Measurements from ENCODE around the gene KPTN.

KPTN gene

DNA sequence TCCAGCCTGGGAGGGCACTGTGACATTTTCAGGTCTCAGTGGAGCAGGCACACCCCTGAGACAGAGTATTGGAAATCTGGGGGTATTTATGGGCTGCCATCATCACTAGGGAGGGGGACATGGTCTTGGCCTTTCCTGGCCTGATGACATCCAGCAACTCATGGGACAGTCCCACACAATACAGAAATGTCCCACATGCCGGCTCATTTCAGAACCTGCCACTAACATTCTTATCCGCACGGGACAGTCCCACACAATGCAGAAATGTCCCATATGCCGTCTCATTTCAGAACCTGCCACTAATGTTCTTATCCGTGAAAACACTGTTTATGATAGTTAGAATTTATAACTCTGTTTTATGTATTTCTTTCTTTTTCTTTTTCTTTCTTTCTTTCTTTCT lies 22.1 kb downstream of the KPTN start:
- Histone ChIP-seq H3K27me3 (peaks cover 4 to 48% of the 10 kb centered on the region in 2 donors), H3K4me3 (no peak overlapping the region), H3K9me3 (peaks cover 0 to 2% (median 0%) of the 10 kb centered on the region in 3 donors), H3K36me3 (no peaks in the 10 kb centered on the region), H3K4me1 (peaks cover 0 to 6% (median 3%) of the 10 kb centered on the region in 4 donors), H3K27ac (no peak overlapping the region)
- intact Hi-C loops (cut with DNase I; ENCODE audit: low total_unique reads), result no loop called here
- no peak for DNase-seq
- TF ChIP-seq, protein P1, sequence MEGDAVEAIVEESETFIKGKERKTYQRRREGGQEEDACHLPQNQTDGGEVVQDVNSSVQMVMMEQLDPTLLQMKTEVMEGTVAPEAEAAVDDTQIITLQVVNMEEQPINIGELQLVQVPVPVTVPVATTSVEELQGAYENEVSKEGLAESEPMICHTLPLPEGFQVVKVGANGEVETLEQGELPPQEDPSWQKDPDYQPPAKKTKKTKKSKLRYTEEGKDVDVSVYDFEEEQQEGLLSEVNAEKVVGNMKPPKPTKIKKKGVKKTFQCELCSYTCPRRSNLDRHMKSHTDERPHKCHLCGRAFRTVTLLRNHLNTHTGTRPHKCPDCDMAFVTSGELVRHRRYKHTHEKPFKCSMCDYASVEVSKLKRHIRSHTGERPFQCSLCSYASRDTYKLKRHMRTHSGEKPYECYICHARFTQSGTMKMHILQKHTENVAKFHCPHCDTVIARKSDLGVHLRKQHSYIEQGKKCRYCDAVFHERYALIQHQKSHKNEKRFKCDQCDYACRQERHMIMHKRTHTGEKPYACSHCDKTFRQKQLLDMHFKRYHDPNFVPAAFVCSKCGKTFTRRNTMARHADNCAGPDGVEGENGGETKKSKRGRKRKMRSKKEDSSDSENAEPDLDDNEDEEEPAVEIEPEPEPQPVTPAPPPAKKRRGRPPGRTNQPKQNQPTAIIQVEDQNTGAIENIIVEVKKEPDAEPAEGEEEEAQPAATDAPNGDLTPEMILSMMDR (IDR thresholded peaks at IDR 0.05), result no peak

DNA sequence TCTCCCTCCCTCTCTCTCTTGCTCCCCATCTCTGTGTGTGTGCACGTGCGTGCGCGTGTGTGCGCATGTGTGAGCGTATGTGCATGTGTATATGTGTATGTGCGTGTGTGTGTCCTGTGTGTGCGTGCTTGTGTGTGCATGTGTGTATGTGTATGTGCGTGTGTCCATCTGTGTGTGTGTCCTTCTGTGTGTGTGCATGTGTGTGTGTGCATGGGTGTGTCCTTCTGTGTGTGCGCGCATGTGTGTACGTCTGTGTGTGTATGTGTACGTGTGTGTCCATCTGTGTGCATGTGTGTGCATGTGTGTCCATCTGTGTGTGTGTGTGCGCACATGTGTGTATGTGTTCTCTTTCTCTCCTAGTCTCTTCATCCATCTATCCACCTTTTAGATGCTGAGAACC lies 24.5 kb downstream of the KPTN start:
- peaks cover 0 to 6% (median 3%) of the 10 kb centered on the region in 4 donors for H3K4me1 ChIP-seq
- H3K27ac ChIP-seq, result no peak overlapping the region
- H3K9me3 ChIP-seq, result peaks cover 2 to 20% (median 11%) of the 10 kb centered on the region in 3 donors
- peaks cover 5 to 60% of the 10 kb centered on the region in 2 donors for H3K27me3 ChIP-seq
- TF ChIP-seq, protein P1 (IDR thresholded peaks at IDR 0.05), result no peak
- no peak for DNase-seq
- peaks cover 0 to 5% (median 0%) of the 10 kb centered on the region in 3 donors for H3K36me3 ChIP-seq
- no peak overlapping the region for H3K4me3 ChIP-seq
- intact Hi-C loops (cut with DNase I; ENCODE audit: low total_unique reads), result no loop called here

DNA sequence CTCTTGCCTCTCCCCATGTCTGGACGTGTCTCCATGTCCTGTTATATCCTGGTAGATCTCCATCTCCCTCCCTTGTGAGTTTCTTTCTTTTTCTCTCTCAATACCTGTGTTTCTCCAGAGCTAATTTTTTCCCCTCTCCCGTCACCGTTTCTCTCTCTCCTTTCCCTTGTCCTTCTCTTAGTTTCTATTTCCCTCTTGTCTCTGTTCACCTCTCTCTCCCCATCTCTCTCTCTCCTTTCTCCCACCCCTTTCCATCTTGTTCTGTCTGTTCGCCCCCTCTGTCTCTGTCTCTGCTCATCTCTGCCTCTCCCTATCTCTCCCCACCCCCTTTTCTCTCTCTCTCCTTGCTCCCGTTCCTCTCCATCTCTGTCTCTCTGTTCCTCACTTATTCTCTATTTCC lies 25.3 kb downstream of the KPTN start:
- Histone ChIP-seq H3K4me3 (no peak overlapping the region), H3K36me3 (peaks cover 0 to 5% (median 0%) of the 10 kb centered on the region in 3 donors), H3K27me3 (peaks cover 5 to 60% of the 10 kb centered on the region in 2 donors), H3K27ac (no peak overlapping the region), H3K4me1 (peaks cover 0 to 6% (median 3%) of the 10 kb centered on the region in 4 donors), H3K9me3 (peaks cover 2 to 20% (median 11%) of the 10 kb centered on the region in 3 donors)
- TF ChIP-seq, protein P1 (IDR thresholded peaks at IDR 0.05), result no peak
- DNase-seq, result no peak
- intact Hi-C loops (cut with DNase I; ENCODE audit: low total_unique reads), result no loop called here

DNA sequence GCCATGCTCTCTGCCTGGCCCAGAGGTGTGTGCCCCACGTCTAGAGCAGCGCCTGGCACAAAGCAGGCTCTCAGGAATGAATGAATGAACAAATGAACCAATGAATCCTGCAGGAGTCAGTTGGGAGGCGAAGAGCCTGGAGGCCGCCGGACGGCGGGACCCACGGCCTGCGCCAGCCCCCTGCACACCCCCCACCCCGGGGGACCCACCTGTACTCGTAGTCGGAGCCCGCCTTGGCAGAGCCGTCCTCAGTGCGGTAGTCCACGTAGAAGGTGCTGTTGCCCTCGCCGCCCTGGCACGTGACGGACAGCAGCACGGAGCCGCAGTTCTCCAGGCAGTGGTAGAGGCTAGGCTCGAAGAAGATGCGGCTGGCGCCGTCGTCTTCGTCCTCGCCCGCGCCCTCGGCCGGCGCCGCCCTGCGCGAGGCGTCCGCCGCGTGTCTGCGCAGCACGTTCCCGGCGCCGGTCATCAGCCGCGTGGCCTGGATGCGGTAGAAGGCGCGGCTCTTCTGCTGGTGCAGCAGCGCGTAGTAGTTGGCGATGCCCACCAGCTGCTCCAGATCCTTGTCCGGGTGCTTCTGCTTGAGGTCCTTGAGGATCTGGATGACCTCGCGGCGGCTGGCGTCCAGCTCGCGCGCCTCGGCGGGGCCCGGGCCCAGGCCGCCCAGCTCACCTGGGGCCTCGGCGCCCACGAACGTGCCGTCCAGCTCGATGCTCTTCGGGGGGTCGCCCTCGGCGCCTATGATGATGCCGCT lies 27.1 kb downstream of the KPTN start:
- intact Hi-C loops (cut with DNase I; ENCODE audit: low total_unique reads), result no loop called here
- Histone ChIP-seq H3K27ac (no peak overlapping the region), H3K9me3 (peaks cover 2 to 20% (median 11%) of the 10 kb centered on the region in 3 donors), H3K27me3 (peaks cover 5 to 60% of the 10 kb centered on the region in 2 donors), H3K36me3 (peaks cover 0 to 5% (median 0%) of the 10 kb centered on the region in 3 donors), H3K4me3 (no peak overlapping the region), H3K4me1 (peaks cover 0 to 6% (median 3%) of the 10 kb centered on the region in 4 donors)
- no peak for DNase-seq
- TF ChIP-seq, protein P1 (IDR thresholded peaks at IDR 0.05), result no peak

DNA sequence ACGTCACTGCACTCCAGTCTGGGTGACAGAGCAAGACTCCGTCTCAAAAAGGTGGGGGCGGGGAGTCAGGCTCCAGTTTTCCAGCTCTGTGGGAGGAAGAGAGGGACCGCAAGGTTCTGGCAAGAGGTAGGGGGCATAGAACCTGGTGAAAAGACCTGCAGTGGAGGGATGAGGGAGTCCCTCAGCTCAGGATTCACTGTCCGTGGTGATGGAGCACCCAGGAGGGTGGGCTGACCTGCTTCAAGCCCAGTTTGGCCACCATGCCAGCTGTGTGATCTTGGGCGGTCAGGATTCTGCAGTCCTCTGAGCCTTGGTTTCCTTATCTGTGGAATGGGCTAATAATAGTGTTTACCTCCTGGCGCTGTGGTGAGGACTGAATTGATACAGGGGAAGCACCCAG lies 33.5 kb downstream of the KPTN start:
- intact Hi-C loops (cut with DNase I; ENCODE audit: low total_unique reads), result no loop called here
- peaks cover 7 to 48% of the 10 kb centered on the region in 2 donors for H3K27me3 ChIP-seq
- H3K9me3 ChIP-seq, result peaks cover 0 to 9% (median 2%) of the 10 kb centered on the region in 3 donors
- H3K27ac ChIP-seq, result no peak overlapping the region
- H3K4me1 ChIP-seq, result peaks cover 0 to 19% (median 14%) of the 10 kb centered on the region in 4 donors
- DNase-seq, result no peak
- H3K36me3 ChIP-seq, result peaks cover 0 to under 1% (median 0%) of the 10 kb centered on the region in 3 donors
- TF ChIP-seq, protein P1 (IDR thresholded peaks at IDR 0.05), result no peak
- no peak overlapping the region for H3K4me3 ChIP-seq

All from tibial artery (tissue), 4 donors.